BLaER1 (cell line): ENCODE measurements around the gene KCNIP4.

ENCODE experiments used
- H3K27ac ChIP-seq: shearing (Covaris generic); formaldehyde crosslinking; 2 replicates; pipeline ENCODE4 v1.8.1; 2022
- H3K27me3 ChIP-seq: shearing (Covaris generic); formaldehyde crosslinking; 2 replicates; pipeline ENCODE4 v1.8.1; 2022
- H3K36me3 ChIP-seq: shearing (Covaris generic); formaldehyde crosslinking; 2 replicates; pipeline ENCODE4 v1.8.1; 2022
- H3K4me1 ChIP-seq: shearing (Covaris generic); formaldehyde crosslinking; 2 replicates; pipeline ENCODE4 v1.8.1; 2022
- H3K4me2 ChIP-seq: shearing (Covaris generic); formaldehyde crosslinking; 2 replicates; pipeline ENCODE4 v1.8.1; 2022
- H3K4me3 ChIP-seq: shearing (Covaris generic); formaldehyde crosslinking; 2 replicates; pipeline ENCODE4 v1.8.1; 2022
- H3K9ac ChIP-seq: shearing (Covaris generic); formaldehyde crosslinking; 2 replicates; pipeline ENCODE4 v1.8.1; 2022
- H3K9me3 ChIP-seq: shearing (Covaris generic); formaldehyde crosslinking; 2 replicates; pipeline ENCODE4 v1.8.1; 2022
- H4K20me1 ChIP-seq: shearing (Covaris generic); formaldehyde crosslinking; 2 replicates; pipeline ENCODE4 v1.8.1; 2022
- Cebpa-rat ChIP-seq: shearing (Covaris generic); IDR thresholded peaks from 2 replicates; pipeline ENCODE4 v1.8.1; 2022

The KCNIP4 gene

GRCh38 chr4:21885241-21885640, 63.3 kb downstream of the KCNIP4 start:
- Histone ChIP-seq H3K27ac (no peak overlapping the region), H3K9ac (no peak overlapping the region), H3K4me1 (no peaks in the 10 kb centered on the region), H3K27me3 (no peaks in the 10 kb centered on the region), H4K20me1 (no peaks in the 10 kb centered on the region), H3K4me2 (no peak overlapping the region), H3K36me3 (no peaks in the 10 kb centered on the region), H3K9me3 (no peaks in the 10 kb centered on the region), H3K4me3 (no peak overlapping the region)
- TF ChIP-seq Cebpa-rat, result no peak

- no peaks in the 10 kb centered on the region for H4K20me1 ChIP-seq
- no peaks in the 10 kb centered on the region for H3K36me3 ChIP-seq
- no peak overlapping the region for H3K27ac ChIP-seq
- no peak overlapping the region for H3K4me3 ChIP-seq
- H3K4me1 ChIP-seq, result no peaks in the 10 kb centered on the region
- H3K9ac ChIP-seq, result no peak overlapping the region
- no peaks in the 10 kb centered on the region for H3K9me3 ChIP-seq
- no peak for TF ChIP-seq Cebpa-rat
- H3K27me3 ChIP-seq, result no peaks in the 10 kb centered on the region
- H3K4me2 ChIP-seq, result no peak overlapping the region
Measured at GRCh38 chr4:21884615-21885014, 64.0 kb downstream of the KCNIP4 start.

- H3K9me3 ChIP-seq, result no peaks in the 10 kb centered on the region
- no peaks in the 10 kb centered on the region for H3K36me3 ChIP-seq
- no peaks in the 10 kb centered on the region for H3K27me3 ChIP-seq
- no peak for TF ChIP-seq Cebpa-rat
- no peak overlapping the region for H3K4me3 ChIP-seq
- no peaks in the 10 kb centered on the region for H4K20me1 ChIP-seq
- no peaks in the 10 kb centered on the region for H3K4me1 ChIP-seq
- H3K9ac ChIP-seq, result no peak overlapping the region
- H3K4me2 ChIP-seq, result no peak overlapping the region
- no peak overlapping the region for H3K27ac ChIP-seq
Measured at GRCh38 chr4:21882051-21882839, 66.3 kb downstream of the KCNIP4 start.

- no peak overlapping the region for H3K27ac ChIP-seq
- H3K36me3 ChIP-seq, result no peaks in the 10 kb centered on the region
- H3K4me2 ChIP-seq, result no peak overlapping the region
- H4K20me1 ChIP-seq, result no peaks in the 10 kb centered on the region
- no peak overlapping the region for H3K9ac ChIP-seq
- no peak for TF ChIP-seq Cebpa-rat
- H3K9me3 ChIP-seq, result no peaks in the 10 kb centered on the region
- no peaks in the 10 kb centered on the region for H3K27me3 ChIP-seq
- no peaks in the 10 kb centered on the region for H3K4me1 ChIP-seq
- no peak overlapping the region for H3K4me3 ChIP-seq
Measured at GRCh38 chr4:21879187-21879586, 69.4 kb downstream of the KCNIP4 start.

- Histone ChIP-seq H3K27me3 (no peaks in the 10 kb centered on the region), H3K27ac (no peak overlapping the region), H3K4me2 (no peak overlapping the region), H3K36me3 (no peaks in the 10 kb centered on the region), H3K4me1 (no peaks in the 10 kb centered on the region), H3K9ac (no peak overlapping the region), H3K4me3 (no peak overlapping the region), H4K20me1 (no peaks in the 10 kb centered on the region), H3K9me3 (no peaks in the 10 kb centered on the region)
- TF ChIP-seq Cebpa-rat, result no peak
Measured at GRCh38 chr4:21876711-21877110, 71.9 kb downstream of the KCNIP4 start.

GRCh38 chr4:21873145-21873544, 75.4 kb downstream of the KCNIP4 start:
- Histone ChIP-seq H3K36me3 (no peaks in the 10 kb centered on the region), H3K9me3 (no peaks in the 10 kb centered on the region), H3K4me3 (no peak overlapping the region), H3K27ac (no peak overlapping the region), H3K9ac (no peak overlapping the region), H4K20me1 (no peaks in the 10 kb centered on the region), H3K4me2 (no peak overlapping the region), H3K27me3 (no peaks in the 10 kb centered on the region), H3K4me1 (no peaks in the 10 kb centered on the region)
- TF ChIP-seq Cebpa-rat, result no peak

GRCh38 chr4:21872101-21872500, 76.5 kb downstream of the KCNIP4 start:
- no peak overlapping the region for H3K4me2 ChIP-seq
- no peak overlapping the region for H3K9ac ChIP-seq
- no peak for TF ChIP-seq Cebpa-rat
- no peaks in the 10 kb centered on the region for H3K4me1 ChIP-seq
- H3K27ac ChIP-seq, result no peak overlapping the region
- H3K4me3 ChIP-seq, result no peak overlapping the region
- no peaks in the 10 kb centered on the region for H3K36me3 ChIP-seq
- H3K9me3 ChIP-seq, result no peaks in the 10 kb centered on the region
- no peaks in the 10 kb centered on the region for H3K27me3 ChIP-seq
- H4K20me1 ChIP-seq, result no peaks in the 10 kb centered on the region

GRCh38 chr4:21869978-21870745, 78.4 kb downstream of the KCNIP4 start:
- H3K4me1 ChIP-seq, result no peaks in the 10 kb centered on the region
- no peaks in the 10 kb centered on the region for H3K9me3 ChIP-seq
- TF ChIP-seq Cebpa-rat, result no peak
- no peaks in the 10 kb centered on the region for H3K36me3 ChIP-seq
- no peaks in the 10 kb centered on the region for H4K20me1 ChIP-seq
- no peak overlapping the region for H3K4me3 ChIP-seq
- no peak overlapping the region for H3K9ac ChIP-seq
- no peak overlapping the region for H3K4me2 ChIP-seq
- no peaks in the 10 kb centered on the region for H3K27me3 ChIP-seq
- no peak overlapping the region for H3K27ac ChIP-seq

- Histone ChIP-seq H3K9me3 (no peaks in the 10 kb centered on the region), H3K4me2 (no peak overlapping the region), H3K4me3 (no peak overlapping the region), H3K4me1 (no peaks in the 10 kb centered on the region), H3K36me3 (no peaks in the 10 kb centered on the region), H3K27me3 (no peaks in the 10 kb centered on the region), H3K27ac (no peak overlapping the region), H3K9ac (no peak overlapping the region), H4K20me1 (no peaks in the 10 kb centered on the region)
- no peak for TF ChIP-seq Cebpa-rat
Measured at GRCh38 chr4:21864686-21865085, 83.9 kb downstream of the KCNIP4 start.

- H3K36me3 ChIP-seq, result no peaks in the 10 kb centered on the region
- no peak overlapping the region for H3K4me2 ChIP-seq
- H3K4me1 ChIP-seq, result no peaks in the 10 kb centered on the region
- H3K27me3 ChIP-seq, result no peaks in the 10 kb centered on the region
- no peak overlapping the region for H3K4me3 ChIP-seq
- no peak overlapping the region for H3K9ac ChIP-seq
- H4K20me1 ChIP-seq, result no peaks in the 10 kb centered on the region
- no peak for TF ChIP-seq Cebpa-rat
- H3K27ac ChIP-seq, result no peak overlapping the region
- H3K9me3 ChIP-seq, result peaks cover 2% of the 10 kb centered on the region
Measured at GRCh38 chr4:21862917-21863316, 85.7 kb downstream of the KCNIP4 start.
